HG03280 (cell line): ENCODE data around the gene TAX1BP1.
"Not testable (repeated sequence)": the region's sequence is repeated elsewhere in the genome, so short reads cannot be mapped to it uniquely, and the experiment has no call there.

Source experiments
- ATAC-seq: cut with Tn5 transposase; IDR thresholded peaks from one replicate; pipeline ENCODE4 v1.9.1; 2021; ENCODE audit warnings: mild to moderate bottlenecking, moderate library complexity; ENCODE audit not compliant: unreplicated experiment

TAX1BP1 gene

DNA sequence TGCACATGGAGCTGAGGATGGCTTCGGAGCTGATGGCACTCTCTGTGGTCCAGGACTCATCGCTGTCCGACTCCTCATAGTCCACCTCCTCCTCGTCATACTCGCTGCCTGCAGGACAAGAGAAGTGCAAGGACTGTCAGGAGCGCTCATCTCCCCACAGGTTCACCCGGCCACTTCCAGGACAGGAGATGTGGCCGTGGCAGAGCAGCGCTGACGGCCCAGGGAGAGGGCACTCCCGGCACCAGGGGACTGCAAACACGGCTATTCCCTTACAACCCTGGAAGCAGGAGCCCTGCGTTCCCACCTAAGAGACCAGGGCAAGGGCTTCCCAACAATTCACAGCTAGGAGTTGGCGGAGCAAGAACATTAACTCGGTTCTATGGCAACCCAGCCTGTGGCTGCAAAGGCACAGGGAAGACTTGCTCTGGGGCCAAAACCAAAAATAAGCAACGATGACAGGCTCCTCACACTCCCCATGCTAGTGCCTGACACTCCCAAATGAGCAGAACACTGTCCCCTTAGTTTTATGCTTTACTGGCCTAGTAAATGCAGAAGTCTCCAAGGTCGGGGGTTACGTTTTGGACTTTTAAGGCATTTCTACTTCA, 100.9 kb downstream of the TAX1BP1 start:
- ATAC-seq, result no peak

DNA sequence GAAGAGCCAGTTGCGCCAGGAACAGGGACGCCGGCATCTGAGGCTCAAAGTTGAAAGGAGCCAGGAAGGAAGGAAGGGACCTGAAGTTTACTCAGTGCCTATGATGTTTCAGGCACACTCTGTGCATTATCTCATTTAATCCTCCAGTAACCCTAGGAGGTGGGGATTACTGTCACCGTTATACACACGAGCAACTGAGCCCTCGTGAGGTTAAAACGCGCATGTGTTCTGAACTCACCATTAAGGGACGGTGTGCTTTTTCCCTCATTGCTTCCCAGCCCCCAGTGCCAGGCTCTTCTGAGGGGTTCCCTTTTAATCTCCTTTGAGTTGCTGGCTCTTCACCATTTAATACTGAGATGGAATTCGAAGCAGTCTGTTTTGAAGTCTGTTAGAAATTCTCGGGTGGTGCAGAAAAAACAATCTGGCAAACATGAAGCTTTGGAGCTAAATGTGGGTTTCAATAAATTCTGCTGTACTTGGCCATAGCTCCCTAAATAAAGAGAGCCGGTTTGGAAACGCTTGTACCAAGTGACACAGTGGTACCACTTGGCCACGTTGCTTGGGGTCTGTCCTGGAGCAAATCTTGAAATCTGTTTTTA, 102.2 kb downstream of the TAX1BP1 start:
- no peak for ATAC-seq

DNA sequence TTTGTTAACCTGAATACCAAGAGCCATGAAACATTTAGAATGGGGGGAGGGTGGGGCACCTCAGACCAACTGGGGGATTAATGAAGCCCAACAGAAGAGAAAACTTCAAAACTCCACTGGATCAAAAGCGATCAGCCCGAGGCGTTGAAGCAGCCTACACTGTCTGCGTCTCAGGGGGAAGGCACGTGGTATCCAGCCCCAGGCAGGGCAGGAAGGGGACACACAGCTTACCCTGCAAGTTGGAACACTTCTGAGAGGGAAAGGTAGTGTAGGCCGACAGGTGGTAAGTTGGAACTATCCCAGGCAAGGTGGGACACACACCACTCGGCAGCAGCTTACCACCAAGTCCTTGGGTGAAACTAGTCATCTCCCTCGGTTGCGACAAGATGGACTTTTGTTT, 102.9 kb downstream of the TAX1BP1 start:
- ATAC-seq, result no peak

DNA sequence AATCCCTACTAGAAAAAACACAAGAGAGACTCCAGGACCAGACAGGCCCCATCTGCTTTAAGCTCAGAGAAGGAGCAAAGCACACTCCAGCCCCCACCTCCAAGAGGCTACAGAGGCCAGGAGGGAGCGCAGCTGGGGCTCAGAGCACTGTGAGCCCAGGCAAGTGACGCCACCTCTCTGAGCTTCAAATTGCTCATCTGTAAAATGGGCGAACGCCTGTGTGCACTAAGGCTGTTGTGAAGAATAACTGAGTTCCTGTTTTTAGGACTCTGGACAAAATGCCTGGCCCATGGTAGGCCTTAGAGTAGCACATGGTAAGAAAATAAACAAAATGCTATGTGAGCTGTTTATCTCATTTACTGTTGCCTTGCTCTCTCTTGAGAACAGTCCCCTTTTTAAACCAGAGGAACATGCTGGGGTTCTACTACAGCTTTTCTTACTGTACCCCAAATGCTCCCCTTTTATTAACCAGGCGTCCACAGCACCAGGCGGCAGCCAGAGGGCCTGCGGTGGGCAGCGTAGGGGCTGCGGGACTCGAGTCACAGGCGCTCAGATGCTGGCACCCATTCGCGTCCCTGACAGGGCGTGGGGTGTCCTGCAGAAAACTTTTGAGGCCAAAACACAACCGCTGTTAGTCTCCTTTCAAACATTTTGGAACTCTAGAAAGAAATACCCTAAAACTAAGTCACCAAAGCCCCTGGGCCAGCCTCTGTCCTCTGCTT, 103.8 kb downstream of the TAX1BP1 start:
- ATAC-seq, result no peak

DNA sequence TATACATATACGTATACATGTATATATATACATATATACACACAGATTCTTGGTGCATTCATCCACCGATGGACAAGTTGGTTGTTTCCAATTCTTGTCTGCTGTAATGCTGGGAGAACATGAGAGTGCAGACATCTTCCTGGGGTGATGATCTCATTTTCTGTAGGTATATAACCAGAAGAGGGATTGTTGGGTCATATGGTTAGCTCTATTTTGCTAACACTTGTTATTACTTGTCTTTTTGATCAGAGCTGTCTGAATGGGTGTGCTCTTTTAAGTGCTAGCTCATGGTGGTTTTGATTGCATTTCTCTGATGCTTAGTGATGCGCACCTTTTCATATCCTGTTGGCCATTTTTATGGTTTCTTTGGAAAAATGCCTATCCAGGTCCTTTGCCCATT, 106.4 kb downstream of the TAX1BP1 start:
- ATAC-seq, result no peak

DNA sequence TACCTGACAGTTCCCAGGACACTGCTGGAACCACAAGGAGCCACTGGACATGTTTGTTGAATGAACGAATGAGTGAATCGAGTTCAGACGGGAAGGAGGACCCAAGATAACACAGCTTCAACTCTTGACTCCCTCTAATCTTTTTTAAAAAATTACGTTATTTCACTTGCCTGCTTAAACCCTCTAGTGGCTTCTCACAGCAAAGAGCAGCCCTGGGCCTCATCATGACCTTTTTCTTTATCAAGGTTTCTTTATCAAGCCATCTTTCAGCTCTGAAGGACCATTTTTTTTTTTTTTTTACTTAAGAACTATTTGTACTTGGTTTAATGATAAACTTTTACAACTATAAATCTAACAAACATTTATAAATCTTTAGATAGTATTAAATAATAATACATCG, 110.6 kb downstream of the TAX1BP1 start:
- no peak for ATAC-seq

DNA sequence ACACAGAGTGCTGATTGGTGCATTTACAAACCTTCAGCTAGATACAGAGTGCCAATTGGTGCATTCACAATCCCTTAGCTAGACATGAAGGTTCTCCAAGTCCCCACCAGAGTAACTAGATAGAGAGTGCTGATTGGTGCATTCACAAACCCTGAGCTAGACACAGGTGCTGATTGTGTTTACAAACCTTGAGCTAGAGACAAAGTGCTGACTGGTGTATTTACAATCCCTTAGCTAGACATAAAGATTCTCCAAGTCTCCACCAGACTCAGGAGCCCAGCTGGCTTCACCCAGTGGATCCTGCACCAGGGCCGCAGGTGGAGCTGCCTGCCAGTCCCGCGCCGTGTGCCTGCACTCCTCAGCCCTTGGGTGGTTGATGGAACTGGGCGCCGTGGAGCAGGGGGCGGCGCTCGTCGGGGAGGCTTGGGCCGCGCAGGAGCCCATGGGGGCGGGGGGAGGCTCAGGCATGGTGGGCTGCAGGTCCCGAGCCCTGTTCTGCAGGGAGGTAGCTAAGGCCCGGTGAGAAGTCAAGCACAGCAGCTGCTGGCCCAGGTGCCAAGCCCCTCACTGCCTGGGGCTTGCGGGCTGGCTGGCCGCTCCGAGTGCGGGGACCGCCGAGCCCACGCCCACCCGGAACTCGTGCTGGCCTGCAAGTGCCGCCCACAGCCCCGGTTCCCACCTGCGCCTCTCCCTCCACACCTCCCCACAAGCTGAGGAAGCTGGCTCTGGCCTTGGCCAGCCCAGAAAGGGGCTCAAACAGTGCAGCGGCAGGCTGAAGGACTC, 116.9 kb downstream of the TAX1BP1 start:
- ATAC-seq, result not testable (repeated sequence)

DNA sequence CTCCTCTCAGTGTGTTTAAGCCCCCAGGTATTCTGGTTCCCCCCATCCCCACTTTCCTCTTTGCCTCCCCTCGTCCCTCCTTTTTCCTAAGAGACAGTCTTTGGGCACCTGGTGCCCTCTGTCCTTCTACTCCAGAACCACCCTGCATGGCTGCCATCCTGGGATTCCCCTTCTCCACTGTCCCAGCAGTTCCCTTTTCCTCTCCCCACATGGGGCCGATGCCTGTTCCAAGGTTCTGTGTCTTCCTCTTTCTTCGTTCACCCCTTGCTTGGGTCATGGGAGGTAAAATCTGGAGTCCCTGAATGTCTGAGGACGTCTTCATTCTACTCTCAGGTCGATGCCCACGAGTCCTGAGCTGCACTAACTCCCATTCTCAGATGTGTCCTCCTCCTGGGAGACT, 120.8 kb downstream of the TAX1BP1 start:
- no peak for ATAC-seq

DNA sequence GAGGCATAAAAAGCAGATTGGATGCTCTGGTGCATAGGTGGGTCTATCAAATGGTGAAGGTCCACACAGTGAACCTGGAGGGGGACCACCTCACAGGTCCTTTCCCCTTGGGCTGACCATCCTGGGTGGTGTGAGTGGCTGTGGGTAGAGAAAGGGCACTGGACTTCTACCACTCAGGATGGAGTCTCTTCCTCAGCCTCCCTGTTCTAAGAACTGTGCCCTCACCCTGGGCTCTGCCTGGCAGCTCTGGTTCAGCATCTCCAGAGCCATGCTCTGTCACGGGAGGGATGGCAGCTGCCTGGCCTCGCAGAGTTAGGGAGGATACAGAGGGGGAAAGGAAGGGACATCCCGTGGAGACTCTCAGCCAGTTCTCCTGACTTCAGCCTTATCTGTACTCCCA, 121.8 kb downstream of the TAX1BP1 start:
- ATAC-seq, result no peak

DNA sequence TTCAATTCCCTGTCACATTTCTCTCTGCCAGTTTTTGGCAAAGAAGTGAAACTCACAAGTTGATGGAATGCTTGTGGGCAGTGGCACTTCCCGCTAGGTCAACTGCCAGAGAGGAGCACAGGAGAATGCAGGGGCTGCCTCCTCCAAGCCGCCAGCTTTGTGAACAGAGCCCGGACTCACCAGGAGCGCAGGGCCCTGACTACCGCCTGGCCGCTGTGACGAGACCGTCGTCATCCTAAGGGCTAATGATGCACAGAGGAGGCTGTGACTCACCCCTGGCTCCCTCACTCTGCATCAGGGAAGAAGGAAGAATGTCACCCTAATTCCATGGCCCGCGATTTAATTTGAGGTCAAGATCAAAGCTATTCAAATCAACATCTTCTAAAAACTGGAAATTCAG, 123.9 kb downstream of the TAX1BP1 start:
- ATAC-seq, result no peak

DNA sequence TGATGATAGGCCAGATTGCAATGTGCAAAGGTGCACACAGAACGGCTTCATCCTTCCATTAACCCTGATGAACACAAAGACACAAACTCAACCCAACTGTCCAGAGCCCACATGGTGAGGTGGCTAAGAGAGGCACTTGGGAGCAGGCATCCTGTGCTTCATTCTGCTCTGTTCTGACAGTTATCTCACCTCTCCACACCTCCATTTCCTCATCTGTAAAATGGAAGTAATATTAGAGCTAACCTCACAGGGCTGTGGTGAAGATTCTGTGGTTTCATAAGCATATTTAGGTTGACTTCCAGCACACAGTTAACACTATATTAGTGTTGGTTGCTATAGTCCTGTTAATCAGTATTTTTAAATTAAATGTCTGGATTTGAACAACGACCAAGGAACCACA, 126.3 kb downstream of the TAX1BP1 start:
- ATAC-seq, result no peak

DNA sequence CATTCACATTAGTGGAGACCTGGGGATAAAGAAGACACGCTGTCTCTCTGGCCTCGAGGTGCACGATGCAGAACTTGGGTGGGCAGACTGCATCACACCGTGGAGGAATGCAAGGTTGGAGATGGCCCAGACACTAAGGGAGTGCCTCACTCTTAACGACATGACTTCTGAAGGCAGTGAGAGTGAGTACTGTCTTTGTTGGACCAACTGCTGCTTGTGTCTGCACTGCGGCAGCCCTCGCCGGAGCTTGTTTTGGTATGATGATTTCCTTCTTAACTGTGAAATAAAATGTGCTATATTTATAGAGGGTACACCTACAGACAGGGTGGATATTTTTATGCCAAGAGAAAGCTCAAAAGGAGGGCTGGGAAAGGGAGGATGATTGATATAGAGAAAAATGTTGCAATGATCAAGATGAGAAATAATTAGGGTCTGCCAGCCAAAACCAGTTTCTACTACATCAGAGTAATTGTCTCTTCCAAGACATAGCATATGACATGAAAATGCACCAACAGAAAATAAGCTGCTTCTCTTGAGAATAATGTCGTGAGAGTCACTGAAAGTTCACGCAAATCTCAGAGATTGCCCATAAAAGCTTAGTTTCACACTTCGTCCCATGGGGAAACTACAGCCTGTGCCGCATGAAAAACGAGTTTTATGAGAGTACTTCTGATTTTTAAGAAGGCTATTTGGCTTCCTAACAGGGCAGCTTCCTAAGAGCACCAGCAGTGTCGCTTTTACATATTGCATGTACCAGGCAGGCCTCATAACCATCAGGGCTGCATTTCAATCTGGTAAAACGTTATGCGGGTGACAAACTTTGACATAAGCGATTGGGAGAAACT, 127.1 kb downstream of the TAX1BP1 start:
- no peak for ATAC-seq

DNA sequence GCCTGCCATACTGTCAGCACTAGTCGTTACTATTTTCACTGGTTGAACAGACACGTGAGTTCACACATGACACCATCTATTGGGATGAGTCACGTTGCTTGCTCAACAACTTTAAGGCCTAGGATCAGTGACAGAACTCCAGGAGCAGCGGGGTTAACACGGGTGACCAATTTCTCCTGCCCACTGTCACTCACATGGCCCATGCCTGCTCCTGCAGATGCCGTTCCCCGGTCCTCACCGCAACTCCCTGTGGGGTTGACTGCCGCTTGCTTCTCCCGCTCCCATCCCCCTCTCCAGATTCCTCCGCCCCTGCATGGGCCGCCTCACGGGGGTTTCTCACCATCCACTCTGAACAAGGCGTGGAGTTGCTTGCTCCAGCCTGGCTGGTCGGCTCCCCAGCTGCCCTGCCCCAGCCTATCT, 128.2 kb downstream of the TAX1BP1 start:
- no peak for ATAC-seq

DNA sequence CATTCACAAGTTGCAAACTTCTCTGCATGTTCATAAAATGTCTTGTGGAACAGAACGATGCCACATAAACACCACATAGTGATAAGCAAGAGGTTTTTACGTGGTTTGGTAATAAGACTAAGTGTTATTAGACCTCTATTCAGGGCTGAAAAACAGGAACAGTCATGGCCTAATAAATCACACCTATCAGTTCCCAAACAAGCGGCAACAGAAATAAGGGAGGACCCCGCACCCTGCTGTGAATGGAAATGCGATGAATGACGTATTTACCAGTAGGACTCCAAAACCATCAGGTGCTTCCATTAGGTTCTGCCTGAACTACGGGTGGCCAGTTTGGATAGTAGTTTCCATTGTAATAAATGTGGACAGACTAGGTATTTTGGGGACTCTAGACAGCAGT, 129.1 kb downstream of the TAX1BP1 start:
- no peak for ATAC-seq

DNA sequence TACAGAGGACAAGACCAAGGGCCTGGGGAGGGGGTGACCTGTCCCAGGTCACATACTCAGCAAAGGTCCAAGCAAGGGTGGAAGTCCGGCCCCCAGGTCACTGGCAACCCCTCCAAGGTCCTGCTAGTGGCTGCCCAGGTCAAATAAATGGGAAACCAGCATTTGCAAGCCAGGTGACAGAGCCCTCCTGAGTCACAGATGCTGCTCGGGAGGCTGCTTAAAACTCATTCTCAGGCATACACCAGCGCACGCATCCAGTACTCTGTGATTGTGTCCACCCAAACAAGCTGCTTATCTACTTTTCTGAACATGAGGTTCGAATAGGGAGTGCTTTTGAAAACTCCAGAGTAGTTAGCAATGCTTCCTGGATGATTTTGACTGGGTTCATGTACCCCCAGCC, 130.6 kb downstream of the TAX1BP1 start:
- ATAC-seq, result no peak

DNA sequence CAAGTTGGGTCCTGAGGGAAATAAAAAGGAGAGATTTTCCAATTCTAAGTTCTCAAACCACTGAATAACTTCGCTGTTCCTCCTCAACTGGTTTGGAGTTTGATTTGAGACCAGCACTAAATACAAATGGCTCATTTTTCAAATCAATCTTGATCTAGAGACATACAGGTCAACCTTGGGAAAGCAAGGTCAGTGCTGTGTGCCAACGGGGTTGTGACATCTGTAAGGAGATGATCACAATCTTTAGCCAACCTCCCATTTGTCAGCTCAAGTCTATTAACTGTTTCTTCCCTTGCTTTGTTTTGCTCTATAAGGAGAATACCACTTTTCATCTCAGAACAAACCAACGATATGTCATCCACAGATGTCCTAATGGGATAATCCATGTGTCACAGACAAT, 131.1 kb downstream of the TAX1BP1 start:
- no peak for ATAC-seq

DNA sequence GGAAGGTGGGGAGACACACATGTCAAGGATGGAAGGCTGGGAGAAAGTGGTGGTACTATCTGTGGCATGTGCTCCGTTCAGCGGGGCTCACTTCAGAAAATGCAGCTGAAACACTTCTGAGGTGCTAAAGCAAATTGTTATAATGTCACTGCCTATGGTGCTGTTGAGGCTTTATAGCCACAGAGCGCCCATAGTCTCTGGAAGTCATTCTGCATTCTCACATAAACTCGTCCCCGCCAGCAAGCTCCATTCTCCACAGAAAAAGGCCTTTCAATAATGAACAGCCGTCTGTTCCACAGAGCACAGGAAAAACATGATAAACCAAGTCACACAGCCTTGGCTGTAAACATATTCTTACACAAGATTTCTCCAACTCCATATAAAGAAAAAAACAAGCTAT, 131.9 kb downstream of the TAX1BP1 start:
- ATAC-seq, result no peak

DNA sequence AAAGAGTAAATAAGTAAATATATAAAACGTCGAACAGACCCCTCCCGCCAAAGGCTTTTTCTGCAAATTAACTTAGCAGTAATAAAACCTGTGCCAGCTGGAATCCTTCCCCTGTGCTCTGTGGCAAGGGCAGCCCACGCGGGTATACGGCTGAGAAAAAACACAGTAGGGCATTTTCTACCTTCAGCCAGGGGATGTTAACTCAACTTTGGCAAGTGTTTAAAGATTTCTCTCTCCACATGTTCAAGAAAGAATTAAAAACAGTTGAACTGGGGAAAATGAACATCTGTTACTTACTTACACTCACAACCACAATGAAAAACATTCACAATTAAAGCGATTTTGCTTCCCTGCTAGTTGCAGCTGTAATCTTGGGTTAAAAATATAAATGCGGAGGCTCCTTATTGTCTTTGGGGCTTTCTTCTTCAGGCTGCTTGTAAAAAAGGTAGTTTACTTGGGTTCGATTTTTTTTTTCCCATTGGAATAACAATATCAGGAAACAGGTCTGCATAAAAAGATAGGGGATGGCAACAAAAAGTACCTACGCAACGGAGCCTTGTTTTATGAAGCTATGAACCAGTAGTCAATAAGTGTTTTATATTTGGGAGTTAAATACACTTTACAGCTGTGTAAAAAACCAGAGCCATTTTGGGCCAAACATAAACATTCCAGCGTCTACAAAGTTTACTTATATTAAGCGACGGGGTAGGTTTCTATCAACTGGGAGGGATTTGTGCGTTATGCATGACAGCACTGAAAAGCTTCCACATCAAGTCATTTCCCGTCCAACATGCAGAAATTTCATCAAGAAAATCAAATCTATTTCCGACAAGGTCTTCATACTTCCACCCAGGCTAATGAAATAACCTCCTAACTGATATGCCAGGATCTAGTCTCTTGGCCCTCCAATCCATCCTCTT, 132.7 kb downstream of the TAX1BP1 start:
- ATAC-seq, result no peak
